OCI-LY7 (cell line): ENCODE measurements around the gene XPNPEP2.

Experiments
- EZH2phosphoT487 ChIP-seq: fragments of 200-600 bp; sonication (generic); IDR thresholded peaks from 2 replicates; pipeline ENCODE4 v1.6.1; 2018; ENCODE audit warnings: low read depth, borderline replicate concordance, mild to moderate bottlenecking, mixed run types, antibody characterized with exemption, low read length, moderate library complexity, mixed read lengths
- TF ChIP-seq, protein P1 (sequence below): fragments of 200-600 bp; sonication (generic); conservative IDR thresholded peaks from 2 replicates; pipeline ENCODE4 v1.5.1; 2014; ENCODE audit warnings: mild to moderate bottlenecking, antibody characterized with exemption, low read length, moderate library complexity, mixed read lengths

DNA sequence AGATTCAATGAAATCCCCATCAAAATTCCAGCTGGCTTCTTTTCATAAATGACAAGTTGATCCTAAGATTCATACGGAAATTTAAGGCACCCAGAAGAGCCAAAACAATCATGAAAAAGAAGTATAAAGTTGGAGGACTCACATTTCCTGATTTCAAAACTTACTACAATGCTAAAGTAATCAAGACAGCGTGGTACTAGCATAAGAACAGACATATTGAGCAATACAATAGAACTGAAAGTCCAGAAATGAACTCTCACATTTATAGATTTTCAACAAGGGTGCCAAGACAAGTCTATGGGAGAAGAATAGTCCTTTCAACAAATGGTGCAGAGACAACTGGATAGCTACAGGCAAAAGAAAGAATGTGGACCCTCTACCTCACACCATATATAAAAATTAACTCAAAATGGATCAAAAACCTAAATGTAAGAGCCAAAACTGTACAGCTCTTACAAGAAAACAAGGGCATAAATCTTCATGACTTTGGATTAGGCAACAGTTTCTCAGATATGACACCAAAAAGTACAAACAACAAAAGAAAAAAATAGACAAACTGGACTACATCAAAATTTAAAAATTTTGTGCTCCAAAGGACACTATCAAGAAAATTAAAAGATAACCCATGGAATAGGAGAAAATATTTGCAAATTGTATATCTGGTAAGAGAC is 69.5 kb downstream of the XPNPEP2 start:
- TF ChIP-seq, protein P1, sequence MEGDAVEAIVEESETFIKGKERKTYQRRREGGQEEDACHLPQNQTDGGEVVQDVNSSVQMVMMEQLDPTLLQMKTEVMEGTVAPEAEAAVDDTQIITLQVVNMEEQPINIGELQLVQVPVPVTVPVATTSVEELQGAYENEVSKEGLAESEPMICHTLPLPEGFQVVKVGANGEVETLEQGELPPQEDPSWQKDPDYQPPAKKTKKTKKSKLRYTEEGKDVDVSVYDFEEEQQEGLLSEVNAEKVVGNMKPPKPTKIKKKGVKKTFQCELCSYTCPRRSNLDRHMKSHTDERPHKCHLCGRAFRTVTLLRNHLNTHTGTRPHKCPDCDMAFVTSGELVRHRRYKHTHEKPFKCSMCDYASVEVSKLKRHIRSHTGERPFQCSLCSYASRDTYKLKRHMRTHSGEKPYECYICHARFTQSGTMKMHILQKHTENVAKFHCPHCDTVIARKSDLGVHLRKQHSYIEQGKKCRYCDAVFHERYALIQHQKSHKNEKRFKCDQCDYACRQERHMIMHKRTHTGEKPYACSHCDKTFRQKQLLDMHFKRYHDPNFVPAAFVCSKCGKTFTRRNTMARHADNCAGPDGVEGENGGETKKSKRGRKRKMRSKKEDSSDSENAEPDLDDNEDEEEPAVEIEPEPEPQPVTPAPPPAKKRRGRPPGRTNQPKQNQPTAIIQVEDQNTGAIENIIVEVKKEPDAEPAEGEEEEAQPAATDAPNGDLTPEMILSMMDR = no peak
- TF ChIP-seq EZH2phosphoT487 = no peak
